T-cell (primary cell): Measurements from ENCODE around the gene RAD51D. TPM values are rescaled to one million over a fixed set of nuclear protein-coding genes. Genes with fewer than 3 reads are reported as not detected.
A peak's percentile ranks its signal among the peaks of the same experiment; 100 is the strongest.
"Not testable (repeated sequence)": the region's sequence is repeated elsewhere in the genome, so short reads cannot be mapped to it uniquely, and the experiment has no call there.

Experiments used
- ATAC-seq, 4 experiments: fragments of 200-7000 bp in 3 of 4; fragments of 150-1000 bp in 1 of 4; cut with Tn5 transposase; replicated peaks in 1 of 4; 1 replicate in 3 of 4; 2 replicates in 1 of 4; pipeline ENCODE4 v1.10.0; 2021; ENCODE audit warnings: moderate library complexity in 3 of 4, mild to moderate bottlenecking in 2 of 4, moderate number of reproducible peaks in 1 of 4
- CTCF ChIA-PET, 2 donors: fragments of 300-600 bp; sonication (Branson Sonifier 250); formaldehyde crosslinking; loops; one replicate each; lab custom pipeline; 2022; ENCODE audit warnings: antibody characterized with exemption in 2 of 2; lab: Charles Lee
- POLR2A ChIA-PET, 2 donors: fragments of 300-600 bp; sonication (Branson Sonifier 250); formaldehyde crosslinking; loops; one replicate each; lab custom pipeline; 2022; ENCODE audit warnings: antibody characterized with exemption in 2 of 2; lab: Charles Lee
- DNase-seq, 35 experiments: peaks; one replicate each; pipeline versions ENCODE4 v3.0.0 to v3.0.0-alpha.2; 2013 to 2023
- H3K27ac ChIP-seq: one replicate; pipeline ENCODE4 v1.5.1; 2013; ENCODE audit warnings: low read length
- H3K27me3 ChIP-seq, 2 experiments: replicated peaks in 1 of 2; 1 replicate in 1 of 2; 2 replicates in 1 of 2; pipeline versions ENCODE4 v1.6.1 to v1.7.0; 2013; ENCODE audit warnings: low read length in 1 of 2, mixed read lengths in 1 of 2; ENCODE audit not compliant: control insufficient read depth in 2 of 2, insufficient read depth in 2 of 2; ENCODE audit errors: extremely low read depth in 1 of 2
- H3K36me3 ChIP-seq, 2 donors: 1 replicate in 1 of 2; 2 replicates in 1 of 2; pipeline versions ENCODE4 v1.6.1 to v1.7.0; 2013; ENCODE audit warnings: low read length in 1 of 2; ENCODE audit not compliant: control insufficient read depth in 2 of 2, insufficient read depth in 1 of 2; ENCODE audit errors: extremely low read depth in 1 of 2
- H3K4me1 ChIP-seq, 2 experiments: 1 replicate in 1 of 2; 2 replicates in 1 of 2; pipeline versions ENCODE4 v1.6.1 to v1.7.0; 2013; ENCODE audit warnings: low read length in 2 of 2, mixed read lengths in 1 of 2; ENCODE audit not compliant: insufficient read depth in 2 of 2, control insufficient read depth in 1 of 2; ENCODE audit errors: extremely low read depth in 1 of 2
- H3K4me3 ChIP-seq, 2 donors: 1 replicate in 1 of 2; 2 replicates in 1 of 2; pipeline versions ENCODE4 v1.5.1 to v1.7.0; 2013; ENCODE audit warnings: mild to moderate bottlenecking in 2 of 2, low read length in 1 of 2, moderate library complexity in 1 of 2; ENCODE audit not compliant: control insufficient read depth in 1 of 2; ENCODE audit errors: extremely low read depth in 1 of 2
- H3K9me3 ChIP-seq: 2 replicates; pipeline ENCODE4 v1.7.0; 2013
- H3K27ac Mint-ChIP-seq, 2 donors: one replicate each; pipeline ENCODE4 v1.8.0; 2020 to 2021; ENCODE audit warnings: mild to moderate bottlenecking in 2 of 2, mixed read lengths in 2 of 2
- H3K27me3 Mint-ChIP-seq, 2 donors: one replicate each; pipeline ENCODE4 v1.8.0; 2021 to 2022; ENCODE audit warnings: mixed read lengths in 2 of 2
- H3K36me3 Mint-ChIP-seq: one replicate; pipeline ENCODE4 v1.8.0; 2021; ENCODE audit warnings: mixed read lengths
- H3K4me1 Mint-ChIP-seq, 3 donors: one replicate each; pipeline ENCODE4 v1.8.0; 2020 to 2022; ENCODE audit warnings: mixed read lengths in 3 of 3, mild to moderate bottlenecking in 1 of 3
- H3K4me3 Mint-ChIP-seq, 3 donors: one replicate each; pipeline ENCODE4 v1.8.0; 2020 to 2022; ENCODE audit warnings: mild to moderate bottlenecking in 3 of 3, mixed read lengths in 3 of 3, moderate library complexity in 3 of 3
- H3K9me3 Mint-ChIP-seq, 3 donors: one replicate each; pipeline ENCODE4 v1.8.0; 2020 to 2022; ENCODE audit warnings: mixed read lengths in 3 of 3
- WGBS: methylation state at CpG from one replicate; pipeline ENCODE4 v1.1.5; 2013; ENCODE audit warnings: missing lambda C conversion rate; ENCODE audit not compliant: insufficient coverage; 5-methylcytosine and 5-hydroxymethylcytosine counted together
- total RNA-seq, 35 experiments: library from RNA in 6 of 35; stranded (reverse) in 6 of 35; fragments of 120-200 nt in 1 of 35; gene quantifications; one replicate each; pipeline versions ENCODE4 v1.2.1 to v1.2.4 and lab custom pipeline; 2013 to 2026

The RAD51D gene
- total RNA-seq, 5 donors from 2014 or later (not counting 1 experiment from before 2014, with no cell fraction given) = 14.6 to 29.9 (median 19.0) TPM

- no peaks in the 10 kb centered on the region for H3K9me3 ChIP-seq
- DNase-seq = peak in 34 of 35 experiments; percentile 18 to 83 (median 57)
- Mint-ChIP-seq H3K27ac (peak overlapping the region; percentile 94 to 98), H3K4me1 (peaks cover 78 to 84% (median 80%) of the 10 kb centered on the region in 3 donors), H3K36me3 (peaks cover 7% of the 10 kb centered on the region), H3K4me3 (peak overlapping the region; percentile 72 to 77 (median 76)), H3K9me3 (no peaks in the 10 kb centered on the region), H3K27me3 (no peaks in the 10 kb centered on the region)
- no peaks in the 10 kb centered on the region for H3K27me3 ChIP-seq
- peak overlapping the region; percentile 84 for H3K27ac ChIP-seq
- ChIA-PET CTCF (interaction anchor here (0.5 to 2.1 kb wide), 10 partner anchors 12 to 72 kb away, joined by 3 to 33 read pairs (median 4); partner anchors contain the start of gene RFFL (in 1 of the 2)), POLR2A (interaction anchor here (0.5 to 2.4 kb wide), 5 partner anchors 16 to 110 kb away, joined by 3 to 10 read pairs (median 4); partner anchors contain the start of gene RFFL (in 1 of the 2))
- H3K36me3 ChIP-seq = peaks cover 0 to 3% of the 10 kb centered on the region in 2 donors
- ATAC-seq = peak; percentile 70 to 78 (median 73)
- H3K4me1 ChIP-seq = peaks cover 55 to 83% of the 10 kb centered on the region in 2 experiments
- 10% methylated on average over 2 of the region's 5 CpGs for WGBS
- peak overlapping the region; percentile 17 to 39 for H3K4me3 ChIP-seq
These were observed 72.8 kb downstream of the RAD51D start for GRCh38 chr17:35046740-35047283.

- Mint-ChIP-seq H3K4me1 (peaks cover 72 to 79% (median 77%) of the 10 kb centered on the region in 3 donors), H3K9me3 (no peaks in the 10 kb centered on the region), H3K36me3 (peaks cover 7% of the 10 kb centered on the region), H3K4me3 (peak overlapping the region; percentile 72 to 77 (median 76)), H3K27ac (peak overlapping the region; percentile 94 to 98), H3K27me3 (no peaks in the 10 kb centered on the region)
- POLR2A ChIA-PET = interaction anchor here (0.5 to 2.4 kb wide), 4 partner anchors 17 to 44 kb away, joined by 3 to 10 read pairs (median 4); partner anchors contain the start of gene RFFL (in 1 of the 2)
- Histone ChIP-seq H3K4me1 (peaks cover 53 to 82% of the 10 kb centered on the region in 2 experiments), H3K36me3 (peaks cover 0 to 3% of the 10 kb centered on the region in 2 donors), H3K27me3 (no peaks in the 10 kb centered on the region), H3K27ac (peak overlapping the region; percentile 84), H3K4me3 (peak overlapping the region; percentile 17 to 39), H3K9me3 (no peaks in the 10 kb centered on the region)
- DNase-seq (no peak), ATAC-seq (peak in 2 of 4 experiments; percentile 1 to 3)
- whole genome bisulfite sequencing = no CpG with 5 or more reads among the region's 4 CpGs
- CTCF ChIA-PET = interaction anchor here (0.7 to 2.1 kb wide), 9 partner anchors 11 to 73 kb away, joined by 3 to 33 read pairs (median 4); partner anchors contain the start of gene RFFL (in 1 of the 2)
These were observed 73.4 kb downstream of the RAD51D start for GRCh38 chr17:35046245-35046644.

GRCh38 chr17:35045458-35045979 is 74.1 kb downstream of the RAD51D start:
- DNase-seq = not testable (repeated sequence)

GRCh38 chr17:35044181-35044580 is 75.5 kb downstream of the RAD51D start:
- Mint-ChIP-seq H3K27me3 (no peaks in the 10 kb centered on the region), H3K27ac (peak overlapping the region; percentile 94 to 98), H3K36me3 (peaks cover 4% of the 10 kb centered on the region), H3K4me3 (peak overlapping the region in 1 of 3 donors; percentile 77), H3K9me3 (no peaks in the 10 kb centered on the region), H3K4me1 (peaks cover 55 to 74% (median 67%) of the 10 kb centered on the region in 3 donors)
- Histone ChIP-seq H3K27me3 (no peaks in the 10 kb centered on the region), H3K4me3 (no peak overlapping the region), H3K36me3 (peaks cover 0 to 3% of the 10 kb centered on the region in 2 donors), H3K4me1 (peaks cover 34 to 62% of the 10 kb centered on the region in 2 experiments), H3K27ac (peak overlapping the region; percentile 84), H3K9me3 (no peaks in the 10 kb centered on the region)
- WGBS = no CpG with 5 or more reads among the region's 8 CpGs
- DNase-seq = no peak
- ATAC-seq = no peak
- ChIA-PET POLR2A (interaction anchor here in 1 of 2 donors (0.7 kb wide), 1 partner anchor 769 kb away, joined by 3 read pairs; no protein-coding TSS in a partner anchor), CTCF (interaction anchor here in 1 of 2 donors (0.6 kb wide), 2 partner anchors 544 to 903 kb away, joined by 4 to 9 read pairs; no protein-coding TSS in a partner anchor)

More at GRCh38 chr17:35045458-35045979, 74.1 kb downstream of the RAD51D start:
- Mint-ChIP-seq H3K4me1 (peaks cover 67 to 80% (median 76%) of the 10 kb centered on the region in 3 donors), H3K27ac (peak overlapping the region; percentile 94 to 98), H3K4me3 (peak overlapping the region; percentile 72 to 77 (median 76))
- Histone ChIP-seq H3K27ac (peak overlapping the region; percentile 84), H3K4me1 (peaks cover 46 to 75% of the 10 kb centered on the region in 2 experiments)
- CTCF ChIA-PET = interaction anchor here in 1 of 2 donors (1.2 to 2.1 kb wide), 2 partner anchors 11 to 18 kb away, joined by 3 to 33 read pairs; partner anchors contain the start of gene RFFL
- not testable (repeated sequence) for H3K36me3 ChIP-seq, H3K9me3 Mint-ChIP-seq, H3K36me3 Mint-ChIP-seq, H3K9me3 ChIP-seq, H3K4me3 ChIP-seq, ATAC-seq, H3K27me3 ChIP-seq, H3K27me3 Mint-ChIP-seq
- POLR2A ChIA-PET = interaction anchor here (1.2 to 2.4 kb wide), 2 partner anchors 18 to 20 kb away, joined by 3 to 10 read pairs; partner anchors contain the start of gene RFFL (in 1 of the 2)
- 91% methylated on average over 7 of the region's 13 CpGs for WGBS

Other genes with a start within 250 kb of the RAD51D start
- 1 to 10 TPM; 1.3 to 3.2 (median 2.4) TPM for gene CCT6B, start 158.4 kb downstream of the RAD51D start, total RNA-seq
- 10 to 100 TPM; 35.4 to 42.3 (median 38.0) TPM for gene ZNF830, start 158.3 kb downstream of the RAD51D start, total RNA-seq
- gene LIG3, start 139.3 kb downstream of the RAD51D start, total RNA-seq = 10 to 100 TPM; 42.7 to 52.7 (median 49.8) TPM
- 10 to 100 TPM; 51.3 to 80.2 (median 74.1) TPM for gene RFFL, start 56.2 kb downstream of the RAD51D start, total RNA-seq
- not detected for gene FNDC8, start 1.8 kb upstream of the RAD51D start, total RNA-seq
- gene NLE1, start 22.4 kb upstream of the RAD51D start, total RNA-seq = 10 to 100 TPM; 12.3 to 29.1 (median 17.8) TPM
- gene UNC45B, start 28.0 kb upstream of the RAD51D start, total RNA-seq = under 1 TPM; 0.13 to 0.50 (median 0.26) TPM
- not detected for gene SLC35G3, start 74.5 kb upstream of the RAD51D start, total RNA-seq
- gene SLFN5, start 123.2 kb upstream of the RAD51D start, total RNA-seq = 100 to 1,000 TPM; 132 to 195 (median 164) TPM